GM10266 (cell line): Measurements from ENCODE around the gene ARID5A.
A peak's percentile ranks its signal among the peaks of the same experiment; 100 is the strongest.

ENCODE experiments used
- DNase-seq: peaks from one replicate; pipeline ENCODE4 v3.0.0; 2012; ENCODE audit errors: extremely low spot score
- CTCF ChIP-seq: IDR thresholded peaks from 2 replicates; pipeline ENCODE4 v1.5.1; 2012; ENCODE audit warnings: mild to moderate bottlenecking, low read depth; ENCODE audit not compliant: control insufficient read depth, insufficient read depth; ENCODE audit errors: missing control alignments

The ARID5A gene

DNA sequence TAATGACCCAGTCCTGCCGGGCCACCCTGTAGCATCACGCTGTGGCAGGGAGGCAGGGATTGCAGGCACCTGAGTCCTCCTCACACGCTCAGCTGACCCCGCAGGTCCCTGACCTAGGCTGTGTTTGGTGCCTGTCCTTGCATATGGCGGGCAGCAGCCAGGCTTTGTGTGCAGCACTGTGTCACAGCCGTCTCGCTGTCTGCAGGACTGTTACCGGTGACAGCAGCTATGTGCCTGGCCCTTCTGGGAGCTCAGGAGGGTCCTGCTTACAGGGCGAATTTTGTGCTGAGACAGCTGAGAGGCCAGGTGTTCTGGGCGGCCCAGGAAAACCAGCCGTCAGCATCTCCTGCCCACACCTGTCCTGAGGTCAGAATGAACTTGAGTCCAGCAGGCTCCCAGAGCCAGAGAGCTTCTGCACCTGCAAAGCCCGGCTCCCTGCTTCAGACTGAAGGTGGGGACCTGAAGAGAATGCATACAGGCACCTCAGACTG is 10.4 kb upstream of the ARID5A start:
- DNase-seq, result no peak

DNA sequence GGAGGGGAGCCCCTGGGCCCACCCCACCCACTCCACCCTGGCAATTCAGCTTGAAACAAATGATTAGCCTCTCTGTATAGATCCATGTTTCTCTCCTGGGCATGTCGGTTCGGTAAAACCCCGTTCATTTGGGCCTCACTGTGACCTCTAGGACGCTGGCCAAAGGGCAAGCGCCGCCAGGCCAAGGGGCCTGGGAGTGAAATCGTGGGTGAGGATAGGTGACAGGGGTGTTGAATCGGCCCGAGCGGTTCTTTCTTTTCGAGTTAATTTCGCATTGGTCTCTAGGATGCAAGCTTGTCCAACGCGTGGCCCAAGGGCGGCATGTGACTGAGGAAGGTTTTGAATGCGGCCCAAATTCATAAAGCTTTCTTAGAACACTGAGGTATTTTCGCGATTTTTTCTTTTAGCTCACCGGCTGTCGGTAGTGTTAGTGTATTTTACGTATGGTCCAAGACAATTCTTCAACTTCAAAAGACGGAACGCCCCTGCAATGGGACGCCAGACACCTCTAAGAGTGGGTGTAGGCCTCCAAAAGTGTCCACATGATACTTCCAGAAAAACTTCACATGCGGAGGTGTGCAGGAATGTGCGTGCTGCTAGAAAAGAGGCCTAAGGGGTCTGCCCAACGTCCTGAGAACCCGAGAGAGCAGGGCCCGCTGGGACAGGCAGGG is 9.8 kb upstream of the ARID5A start:
- no peak for TF ChIP-seq CTCF
- DNase-seq, result no peak

More for the DNA sequence above, 10.4 kb upstream of the ARID5A start:
- no peak for TF ChIP-seq CTCF

DNA sequence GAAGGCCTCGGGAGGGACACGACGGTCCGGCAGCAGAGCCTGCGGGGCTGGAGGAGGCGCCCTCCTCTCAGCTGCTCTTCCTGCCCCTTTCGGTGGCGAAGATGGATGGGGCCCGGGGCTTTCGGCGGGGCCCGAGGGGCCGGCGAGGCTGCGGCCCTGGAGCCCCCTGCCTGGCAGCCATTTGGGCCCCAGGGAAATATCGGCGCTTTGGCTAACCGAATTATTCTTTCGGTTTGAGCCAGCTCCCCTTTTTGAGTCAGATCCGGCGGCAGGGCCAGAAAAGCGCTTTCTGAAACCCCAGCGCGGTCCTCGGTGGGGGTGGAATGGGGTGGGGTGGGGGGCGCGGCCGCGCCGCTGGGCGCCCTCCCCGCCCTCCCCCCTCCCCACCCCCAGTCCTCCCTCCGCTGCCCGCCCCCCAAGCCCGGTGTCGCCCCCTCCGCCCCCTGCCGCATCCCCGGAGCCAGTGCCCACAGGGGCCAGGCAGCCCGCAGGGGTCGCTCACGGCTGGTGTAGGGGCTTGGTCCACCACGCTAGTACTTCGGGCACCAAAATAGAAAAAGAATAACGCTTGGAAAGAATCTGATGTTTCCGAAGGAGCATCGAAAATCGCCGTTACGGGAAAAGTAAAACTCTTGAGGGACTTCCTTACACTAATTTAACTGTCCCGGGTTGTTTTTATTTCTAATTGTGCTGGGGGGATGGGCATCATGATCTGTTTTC is 9.1 kb upstream of the ARID5A start:
- DNase-seq, result peak; percentile 83
- TF ChIP-seq CTCF, result peak; percentile 32

- no peak for TF ChIP-seq CTCF
- peak; percentile 59 for DNase-seq
Observed at GRCh38 chr2:96528006-96528699, 8.4 kb upstream of the ARID5A start.

GRCh38 chr2:96528700-96529375 is 7.7 kb upstream of the ARID5A start:
- no peak for DNase-seq

More at GRCh38 chr2:96528700-96529375, 7.7 kb upstream of the ARID5A start:
- no peak for TF ChIP-seq CTCF
